Measurements from ENCODE around the gene CHRD.
A peak's percentile ranks its signal among the peaks of the same experiment; 100 is the strongest.
"Not testable (repeated sequence)": the region's sequence is repeated elsewhere in the genome, so short reads cannot be mapped to it uniquely, and the experiment has no call there.

CHRD gene

GRCh38 chr3:184379358-184380184, at the start of gene CHRD:
Gene CHRD, plus strand, starts transcription at chr3:184380054. Its CDS starts 265 bp downstream, at chr3:184380319.
- no peak for DNase-seq

- no peak for DNase-seq
These were observed 47.3 kb upstream of the CHRD start for GRCh38 chr3:184332370-184333090.

GRCh38 chr3:184333190-184333589, 46.7 kb upstream of the CHRD start:
- DNase-seq = no peak

- DNase-seq = no peak
These were observed 46.2 kb upstream of the CHRD start for GRCh38 chr3:184333700-184334099.

- peak; percentile 44 for DNase-seq
These were observed 45.2 kb upstream of the CHRD start for GRCh38 chr3:184334470-184335158.

GRCh38 chr3:184335291-184335660, 44.6 kb upstream of the CHRD start:
- DNase-seq = no peak

- peak; percentile 91 for DNase-seq
These were observed 44.0 kb upstream of the CHRD start for GRCh38 chr3:184335661-184336546.

- DNase-seq = no peak
These were observed 43.1 kb upstream of the CHRD start for GRCh38 chr3:184336547-184337398.

GRCh38 chr3:184337399-184337714, 42.5 kb upstream of the CHRD start, which contains the start of gene FAM131A:
Gene FAM131A, plus strand, starts transcription at chr3:184337600. Its CDS starts 31 bp downstream, at chr3:184337631.
- no peak for DNase-seq

GRCh38 chr3:184337981-184338380, 41.9 kb upstream of the CHRD start:
- DNase-seq = no peak

GRCh38 chr3:184338511-184338945, 41.3 kb upstream of the CHRD start:
- DNase-seq = peak; percentile 28

GRCh38 chr3:184339001-184339400, 40.9 kb upstream of the CHRD start:
- no peak for DNase-seq

- not testable (repeated sequence) for DNase-seq
These were observed 40.3 kb upstream of the CHRD start for GRCh38 chr3:184339451-184340135.

GRCh38 chr3:184341925-184342324, 37.9 kb upstream of the CHRD start:
- no peak for DNase-seq

GRCh38 chr3:184343200-184343876, 36.5 kb upstream of the CHRD start:
- DNase-seq = no peak

GRCh38 chr3:184344579-184345316, 35.1 kb upstream of the CHRD start:
- DNase-seq = no peak

GRCh38 chr3:184345317-184346144, 34.3 kb upstream of the CHRD start:
- DNase-seq = no peak

- DNase-seq = no peak
These were observed 33.2 kb upstream of the CHRD start for GRCh38 chr3:184346480-184347190.

Data from CD4-positive, alpha-beta T cell treated with Interleukin-10 for 1 hour (primary cell).